SU-DHL-6 (cell line): ENCODE measurements around the gene AGL.
"Not testable (repeated sequence)": the region's sequence is repeated elsewhere in the genome, so short reads cannot be mapped to it uniquely, and the experiment has no call there.

ENCODE experiments used
- EZH2phosphoT487 ChIP-seq: fragments of 200-600 bp; sonication (generic), shearing (Covaris generic); conservative IDR thresholded peaks from 2 replicates; pipeline ENCODE4 v1.6.1; 2018; ENCODE audit warnings: mild to moderate bottlenecking, antibody characterized with exemption, low read length, moderate library complexity, mixed read lengths
- TF ChIP-seq, protein P1 (sequence below): fragments of 200-600 bp; sonication (generic); IDR thresholded peaks from one replicate; pipeline ENCODE4 v1.5.1; 2017; ENCODE audit warnings: antibody characterized with exemption, mild to moderate bottlenecking, low read length, moderate library complexity; ENCODE audit not compliant: insufficient read depth, poor library complexity, severe bottlenecking

DNA sequence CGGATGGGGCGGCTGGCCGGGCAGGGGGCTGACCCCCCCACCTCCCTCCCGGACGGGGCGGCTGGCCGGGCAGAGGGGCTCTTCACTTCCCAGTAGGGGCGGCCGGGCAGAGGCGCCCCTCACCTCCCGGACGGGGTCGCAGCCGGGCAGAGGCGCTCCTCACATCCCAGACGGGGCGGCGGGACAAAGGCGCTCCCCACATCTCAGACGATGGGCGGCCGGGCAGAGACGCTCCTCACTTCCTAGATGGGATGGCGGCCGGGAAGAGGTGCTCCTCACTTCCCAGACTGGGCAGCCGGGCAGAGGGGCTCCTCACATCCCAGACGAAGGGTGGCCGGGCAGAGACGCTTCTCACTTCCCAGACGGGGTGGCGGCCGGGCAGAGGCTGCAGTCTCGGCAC lies 6.9 kb downstream of the AGL start:
- TF ChIP-seq, protein P1, sequence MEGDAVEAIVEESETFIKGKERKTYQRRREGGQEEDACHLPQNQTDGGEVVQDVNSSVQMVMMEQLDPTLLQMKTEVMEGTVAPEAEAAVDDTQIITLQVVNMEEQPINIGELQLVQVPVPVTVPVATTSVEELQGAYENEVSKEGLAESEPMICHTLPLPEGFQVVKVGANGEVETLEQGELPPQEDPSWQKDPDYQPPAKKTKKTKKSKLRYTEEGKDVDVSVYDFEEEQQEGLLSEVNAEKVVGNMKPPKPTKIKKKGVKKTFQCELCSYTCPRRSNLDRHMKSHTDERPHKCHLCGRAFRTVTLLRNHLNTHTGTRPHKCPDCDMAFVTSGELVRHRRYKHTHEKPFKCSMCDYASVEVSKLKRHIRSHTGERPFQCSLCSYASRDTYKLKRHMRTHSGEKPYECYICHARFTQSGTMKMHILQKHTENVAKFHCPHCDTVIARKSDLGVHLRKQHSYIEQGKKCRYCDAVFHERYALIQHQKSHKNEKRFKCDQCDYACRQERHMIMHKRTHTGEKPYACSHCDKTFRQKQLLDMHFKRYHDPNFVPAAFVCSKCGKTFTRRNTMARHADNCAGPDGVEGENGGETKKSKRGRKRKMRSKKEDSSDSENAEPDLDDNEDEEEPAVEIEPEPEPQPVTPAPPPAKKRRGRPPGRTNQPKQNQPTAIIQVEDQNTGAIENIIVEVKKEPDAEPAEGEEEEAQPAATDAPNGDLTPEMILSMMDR, result not testable (repeated sequence)
- TF ChIP-seq EZH2phosphoT487, result not testable (repeated sequence)
